ENCODE results near the gene NEK10.

DNA sequence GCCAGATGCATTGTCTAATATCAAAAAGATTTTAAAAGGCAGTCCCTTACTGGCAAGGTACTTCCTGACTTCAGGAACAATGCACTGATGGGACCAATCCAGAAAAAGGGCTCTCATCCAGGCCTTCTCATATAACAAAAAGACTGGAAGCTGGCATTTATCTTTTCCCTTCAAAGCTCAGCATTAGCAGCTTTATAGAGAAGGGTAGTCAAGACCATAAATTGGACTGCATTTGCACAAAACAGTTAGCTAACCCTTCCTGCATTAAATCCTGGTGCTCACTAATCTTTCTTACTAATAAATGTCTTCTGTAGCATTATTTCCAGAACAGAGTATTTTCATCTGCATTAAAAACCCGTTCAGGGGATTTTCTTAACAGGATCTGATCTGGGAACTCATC is 46.0 kb upstream of the NEK10 start:
- TF ChIP-seq, protein P1, sequence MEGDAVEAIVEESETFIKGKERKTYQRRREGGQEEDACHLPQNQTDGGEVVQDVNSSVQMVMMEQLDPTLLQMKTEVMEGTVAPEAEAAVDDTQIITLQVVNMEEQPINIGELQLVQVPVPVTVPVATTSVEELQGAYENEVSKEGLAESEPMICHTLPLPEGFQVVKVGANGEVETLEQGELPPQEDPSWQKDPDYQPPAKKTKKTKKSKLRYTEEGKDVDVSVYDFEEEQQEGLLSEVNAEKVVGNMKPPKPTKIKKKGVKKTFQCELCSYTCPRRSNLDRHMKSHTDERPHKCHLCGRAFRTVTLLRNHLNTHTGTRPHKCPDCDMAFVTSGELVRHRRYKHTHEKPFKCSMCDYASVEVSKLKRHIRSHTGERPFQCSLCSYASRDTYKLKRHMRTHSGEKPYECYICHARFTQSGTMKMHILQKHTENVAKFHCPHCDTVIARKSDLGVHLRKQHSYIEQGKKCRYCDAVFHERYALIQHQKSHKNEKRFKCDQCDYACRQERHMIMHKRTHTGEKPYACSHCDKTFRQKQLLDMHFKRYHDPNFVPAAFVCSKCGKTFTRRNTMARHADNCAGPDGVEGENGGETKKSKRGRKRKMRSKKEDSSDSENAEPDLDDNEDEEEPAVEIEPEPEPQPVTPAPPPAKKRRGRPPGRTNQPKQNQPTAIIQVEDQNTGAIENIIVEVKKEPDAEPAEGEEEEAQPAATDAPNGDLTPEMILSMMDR (IDR thresholded peaks at IDR 0.05): no peak
- TF ChIP-seq POLR2A (IDR thresholded peaks at IDR 0.05): no peak

All from adrenal gland (tissue), 5 donors.